ENCODE measurements around the gene AKR1C3.

AKR1C3 gene

GRCh38 chr10:5071411-5072198, 22.6 kb upstream of the AKR1C3 start:
- TF ChIP-seq POU6F1 (CRISPR knock-in tag; IDR thresholded peaks at IDR 0.05; ENCODE audit: borderline replicate concordance, low read depth) (no peak), TSHZ2 (CRISPR knock-in tag; IDR thresholded peaks at IDR 0.05) (no peak), ZFP3 (CRISPR knock-in tag; IDR thresholded peaks at IDR 0.05) (no peak), GLIS3 (CRISPR knock-in tag; IDR thresholded peaks at IDR 0.05) (no peak), ZNF70 (CRISPR knock-in tag; IDR thresholded peaks at IDR 0.05) (no peak), TOX (CRISPR knock-in tag; IDR thresholded peaks at IDR 0.05; ENCODE audit: borderline replicate concordance) (no peak), PPARA (CRISPR knock-in tag; IDR thresholded peaks at IDR 0.05; ENCODE audit: borderline replicate concordance) (no peak), CSDC2 (CRISPR knock-in tag; IDR thresholded peaks at IDR 0.05) (no peak), ARNTL (CRISPR knock-in tag; IDR thresholded peaks at IDR 0.05; ENCODE audit: borderline replicate concordance, low read depth) (no peak), OSR1 (CRISPR knock-in tag; IDR thresholded peaks at IDR 0.05) (no peak), ZFP30 (CRISPR knock-in tag; IDR thresholded peaks at IDR 0.05) (no peak), CREB5 (CRISPR knock-in tag; IDR thresholded peaks at IDR 0.05; ENCODE audit: low read depth) (no peak), RARB (CRISPR knock-in tag; IDR thresholded peaks at IDR 0.05) (no peak), ESRRG (CRISPR knock-in tag; IDR thresholded peaks at IDR 0.05) (no peak), ISL1 (CRISPR knock-in tag; IDR thresholded peaks at IDR 0.05) (no peak), ZNF8 (CRISPR knock-in tag; IDR thresholded peaks at IDR 0.05) (no peak)
- peak; percentile 49; the same call in 2 of the 3 replicates for ATAC-seq

GRCh38 chr10:5073659-5074058, 20.6 kb upstream of the AKR1C3 start:
- no peak for ATAC-seq
- TF ChIP-seq OSR1 (CRISPR knock-in tag; IDR thresholded peaks at IDR 0.05) (no peak), PPARA (CRISPR knock-in tag; IDR thresholded peaks at IDR 0.05; ENCODE audit: borderline replicate concordance) (no peak), TCF4 (CRISPR knock-in tag; IDR thresholded peaks at IDR 0.05; ENCODE audit: borderline replicate concordance) (no peak), ISL1 (CRISPR knock-in tag; IDR thresholded peaks at IDR 0.05) (no peak)

- no peak for ATAC-seq
- no peak for TF ChIP-seq ARNTL (CRISPR knock-in tag; IDR thresholded peaks at IDR 0.05; ENCODE audit: borderline replicate concordance, low read depth)
- no peak for TF ChIP-seq POU6F1 (CRISPR knock-in tag; IDR thresholded peaks at IDR 0.05; ENCODE audit: borderline replicate concordance, low read depth)
- no peak for TF ChIP-seq CSRNP3 (CRISPR knock-in tag; IDR thresholded peaks at IDR 0.05)
- TF ChIP-seq GLIS3 (CRISPR knock-in tag; IDR thresholded peaks at IDR 0.05): no peak
- no peak for TF ChIP-seq PATZ1 (CRISPR knock-in tag; IDR thresholded peaks at IDR 0.05; ENCODE audit: borderline replicate concordance)
- no peak for TF ChIP-seq OSR1 (CRISPR knock-in tag; IDR thresholded peaks at IDR 0.05)
- TF ChIP-seq ISL1 (CRISPR knock-in tag; IDR thresholded peaks at IDR 0.05): no peak
These were observed 17.6 kb upstream of the AKR1C3 start for GRCh38 chr10:5076615-5077014.

All from SK-N-SH treated with all-trans-retinoic acid at 6 μM for 48 hours (cell line).